SKM-1 (cell line): ENCODE results near the gene FCGR3B.
A peak's percentile ranks its signal among the peaks of the same experiment; 100 is the strongest.
"Not testable (repeated sequence)": the region's sequence is repeated elsewhere in the genome, so short reads cannot be mapped to it uniquely, and the experiment has no call there.

Experiments used
- DNase-seq: peaks from one replicate; lab custom pipeline; 2025; ENCODE audit not compliant: unreplicated experiment; lab: John Stamatoyannopoulos, UW

Gene FCGR3B

GRCh38 chr1:161639203-161639602, 8.2 kb upstream of the FCGR3B start:
- DNase-seq = not testable (repeated sequence)

- DNase-seq = not testable (repeated sequence)
These were observed 7.4 kb upstream of the FCGR3B start for GRCh38 chr1:161638251-161638993.

- DNase-seq = not testable (repeated sequence)
These were observed 6.0 kb upstream of the FCGR3B start for GRCh38 chr1:161636976-161637375.

GRCh38 chr1:161636189-161636782, 5.3 kb upstream of the FCGR3B start:
- not testable (repeated sequence) for DNase-seq

- DNase-seq = not testable (repeated sequence)
These were observed 4.0 kb upstream of the FCGR3B start for GRCh38 chr1:161634993-161635392.

GRCh38 chr1:161630128-161630742, 741 bp downstream of the FCGR3B start:
- not testable (repeated sequence) for DNase-seq

GRCh38 chr1:161626445-161627146, 4.4 kb downstream of the FCGR3B start:
- DNase-seq = not testable (repeated sequence)

- DNase-seq = not testable (repeated sequence)
These were observed 6.4 kb downstream of the FCGR3B start for GRCh38 chr1:161624605-161625004.

- not testable (repeated sequence) for DNase-seq
These were observed 7.5 kb downstream of the FCGR3B start for GRCh38 chr1:161623401-161624051.

GRCh38 chr1:161622054-161622453, 8.9 kb downstream of the FCGR3B start:
- DNase-seq = not testable (repeated sequence)

- not testable (repeated sequence) for DNase-seq
These were observed 9.6 kb downstream of the FCGR3B start for GRCh38 chr1:161621181-161622000.

- not testable (repeated sequence) for DNase-seq
These were observed 10.6 kb downstream of the FCGR3B start for GRCh38 chr1:161620399-161620798.

- DNase-seq = not testable (repeated sequence)
These were observed 12.5 kb downstream of the FCGR3B start for GRCh38 chr1:161618517-161618916.

- not testable (repeated sequence) for DNase-seq
These were observed 14.6 kb downstream of the FCGR3B start for GRCh38 chr1:161616417-161616816.

- DNase-seq = not testable (repeated sequence)
These were observed 17.8 kb downstream of the FCGR3B start for GRCh38 chr1:161613142-161613514.

- DNase-seq = peak; percentile 79
These were observed 18.4 kb downstream of the FCGR3B start for GRCh38 chr1:161612322-161613141.

GRCh38 chr1:161611866-161612321, 19.1 kb downstream of the FCGR3B start:
- not testable (repeated sequence) for DNase-seq

GRCh38 chr1:161610198-161610597, 20.8 kb downstream of the FCGR3B start:
- not testable (repeated sequence) for DNase-seq
